Upper lobe of left lung (tissue), 6 donors: ENCODE measurements around the gene FTO. TPM values are rescaled to one million over a fixed set of nuclear protein-coding genes. Genes with fewer than 3 reads are reported as not detected.
A peak's percentile ranks its signal among the peaks of the same experiment; 100 is the strongest.

Experiments used
- ATAC-seq, 2 donors: fragments of 200-7000 bp; cut with Tn5 transposase; one replicate each; pipeline ENCODE4 v1.9.1; 2022; ENCODE audit warnings: mild to moderate bottlenecking in 2 of 2, moderate library complexity in 2 of 2; ENCODE audit not compliant: low FRiP score in 2 of 2
- DNase-seq, 2 donors: peaks; one replicate each; pipeline ENCODE4 v3.0.0-alpha.2; 2019 to 2020
- H3K27ac ChIP-seq, 4 donors: fragments of 200-600 bp; sonication (generic); one replicate each; pipeline ENCODE4 v1.5.1; 2016 to 2019
- H3K27me3 ChIP-seq, 4 donors: fragments of 200-600 bp; sonication (generic); one replicate each; pipeline ENCODE4 v1.5.1; 2017 to 2019
- H3K36me3 ChIP-seq, 4 donors: fragments of 200-600 bp; sonication (generic); one replicate each; pipeline ENCODE4 v1.5.1; 2016 to 2019
- H3K4me1 ChIP-seq, 4 donors: fragments of 200-600 bp; sonication (generic); one replicate each; pipeline ENCODE4 v1.5.1; 2018 to 2019
- H3K4me3 ChIP-seq, 4 donors: fragments of 200-600 bp; sonication (generic); one replicate each; pipeline ENCODE4 v1.5.1; 2017 to 2019; ENCODE audit warnings: mild to moderate bottlenecking in 2 of 4, moderate library complexity in 1 of 4
- H3K9me3 ChIP-seq, 4 donors: fragments of 200-600 bp; sonication (generic); one replicate each; pipeline ENCODE4 v1.5.1; 2018 to 2019
- CTCF ChIP-seq, 6 experiments: fragments of 450-650 bp in 4 of 6; fragments of 200-600 bp in 2 of 6; sonication (generic) in 2 of 6; IDR thresholded peaks; one replicate each; pipeline ENCODE4 v1.5.1; 2016 to 2019; ENCODE audit warnings: antibody characterized with exemption in 6 of 6
- EP300 ChIP-seq, 4 donors: sonication (generic); formaldehyde crosslinking; IDR thresholded peaks; one replicate each; pipeline ENCODE4 v1.5.1; 2017; ENCODE audit warnings: antibody characterized with exemption in 4 of 4, control low read depth in 2 of 4
- POLR2A ChIP-seq, 4 donors: fragments of 450-650 bp; IDR thresholded peaks; one replicate each; pipeline ENCODE4 v1.5.1; 2016 to 2017; ENCODE audit warnings: antibody characterized with exemption in 4 of 4, mild to moderate bottlenecking in 2 of 4
- POLR2AphosphoS5 ChIP-seq, 2 donors: sonication (generic); formaldehyde crosslinking; IDR thresholded peaks; one replicate each; pipeline ENCODE4 v1.5.1; 2017; ENCODE audit warnings: antibody characterized with exemption in 2 of 2
- WGBS, 2 donors: methylation state at CpG; one replicate each; pipeline ENCODE4 v1.1.5; 2017 to 2018; 5-methylcytosine and 5-hydroxymethylcytosine counted together
- total RNA-seq, 6 donors: library from RNA; depleted of rRNA in 4 of 6; stranded (reverse); fragments of >200 nt in 4 of 6; gene quantifications; one replicate each; pipeline versions ENCODE4 v1.1.0 to v1.2.1, GENCODE V29; 2016 to 2021
- donor health status: DM: no; HTN: no; CAD: no; lungs with moderate emphysema.
- donor health status: DM: no; HTN: yes; CAD: no; lungs with severe emphysema.

The FTO gene
- total RNA-seq, 6 donors from 2014 or later = 62.9 to 114 (median 75.4) TPM

- TF ChIP-seq EP300 (IDR thresholded peaks at IDR 0.05) (no peak), POLR2AphosphoS5 (IDR thresholded peaks at IDR 0.05) (no peak), POLR2A (IDR thresholded peaks at IDR 0.05) (no peak), CTCF (IDR thresholded peaks at IDR 0.05) (no peak)
- H3K27ac ChIP-seq = no peak overlapping the region
- WGBS, 2 donors = 89 to 91% methylated on average over 2 of the region's 2 CpGs
Observed at GRCh38 chr16:53944025-53944424, 240.1 kb downstream of the FTO start.

GRCh38 chr16:53945996-53946395, 242.0 kb downstream of the FTO start:
- Histone ChIP-seq H3K27ac (no peak overlapping the region), H3K4me3 (no peak overlapping the region), H3K27me3 (no peaks in the 10 kb centered on the region), H3K9me3 (no peaks in the 10 kb centered on the region), H3K36me3 (no peaks in the 10 kb centered on the region), H3K4me1 (peaks cover 0 to 4% (median 3%) of the 10 kb centered on the region in 4 donors)
- ATAC-seq (peak in 1 of 2 donors; percentile 59), DNase-seq (no peak)
- 61 to 67% methylated on average over 2 of the region's 2 CpGs for WGBS, 2 donors
- TF ChIP-seq POLR2AphosphoS5 (IDR thresholded peaks at IDR 0.05) = no peak
- TF ChIP-seq POLR2A (IDR thresholded peaks at IDR 0.05) = no peak
- TF ChIP-seq CTCF (IDR thresholded peaks at IDR 0.05) = peak; percentile 50 to 72 (median 68)
- TF ChIP-seq EP300 (IDR thresholded peaks at IDR 0.05) = no peak

More at GRCh38 chr16:53944025-53944424, 240.1 kb downstream of the FTO start:
- H3K4me1 ChIP-seq = peaks cover 0 to 4% (median 0%) of the 10 kb centered on the region in 4 donors
- H3K4me3 ChIP-seq = no peak overlapping the region
- H3K9me3 ChIP-seq = no peaks in the 10 kb centered on the region
- H3K36me3 ChIP-seq = no peaks in the 10 kb centered on the region
- H3K27me3 ChIP-seq = no peaks in the 10 kb centered on the region
- ATAC-seq = no peak
- no peak for DNase-seq

GRCh38 chr16:53946746-53947386, 242.9 kb downstream of the FTO start:
- TF ChIP-seq EP300 (IDR thresholded peaks at IDR 0.05) (no peak), POLR2A (IDR thresholded peaks at IDR 0.05) (no peak), POLR2AphosphoS5 (IDR thresholded peaks at IDR 0.05) (no peak), CTCF (IDR thresholded peaks at IDR 0.05) (no peak)
- Histone ChIP-seq H3K4me1 (peaks cover under 1 to 10% (median 4%) of the 10 kb centered on the region in 4 donors), H3K27me3 (no peaks in the 10 kb centered on the region), H3K27ac (no peak overlapping the region), H3K4me3 (no peak overlapping the region), H3K9me3 (no peaks in the 10 kb centered on the region), H3K36me3 (no peaks in the 10 kb centered on the region)
- WGBS, 2 donors = 78 to 94% methylated on average over 4 to 5 of the region's 5 CpGs
- ATAC-seq (no peak), DNase-seq (no peak)

- no peak for TF ChIP-seq POLR2AphosphoS5 (IDR thresholded peaks at IDR 0.05)
- TF ChIP-seq EP300 (IDR thresholded peaks at IDR 0.05) = no peak
- TF ChIP-seq POLR2A (IDR thresholded peaks at IDR 0.05) = no peak
- no peak for TF ChIP-seq CTCF (IDR thresholded peaks at IDR 0.05)
- no peak for DNase-seq
- no peak for ATAC-seq
- Histone ChIP-seq H3K27ac (no peak overlapping the region), H3K36me3 (no peaks in the 10 kb centered on the region), H3K4me3 (no peak overlapping the region), H3K27me3 (no peaks in the 10 kb centered on the region), H3K4me1 (peaks cover 8 to 12% (median 9%) of the 10 kb centered on the region in 4 donors), H3K9me3 (no peaks in the 10 kb centered on the region)
- WGBS, 2 donors = 90 to 91% methylated on average over 7 of the region's 7 CpGs
Observed at GRCh38 chr16:53947642-53948041, 243.7 kb downstream of the FTO start.

GRCh38 chr16:53948326-53948725, 244.4 kb downstream of the FTO start:
- H3K27me3 ChIP-seq = no peaks in the 10 kb centered on the region
- H3K27ac ChIP-seq = no peak overlapping the region
- 93 to 94% methylated on average over 4 of the region's 4 CpGs for WGBS, 2 donors
- no peaks in the 10 kb centered on the region for H3K36me3 ChIP-seq
- DNase-seq = no peak
- ATAC-seq = no peak
- TF ChIP-seq POLR2AphosphoS5 (IDR thresholded peaks at IDR 0.05) (no peak), POLR2A (IDR thresholded peaks at IDR 0.05) (no peak), EP300 (IDR thresholded peaks at IDR 0.05) (no peak), CTCF (IDR thresholded peaks at IDR 0.05) (no peak)
- H3K4me1 ChIP-seq = peaks cover 9 to 15% (median 11%) of the 10 kb centered on the region in 4 donors
- no peaks in the 10 kb centered on the region for H3K9me3 ChIP-seq
- no peak overlapping the region for H3K4me3 ChIP-seq
